Fibroblast of lung (primary cell): ENCODE results near the gene RPL11.

ENCODE experiments used
- EZH2 ChIP-seq: IDR thresholded peaks from 2 replicates; pipeline ENCODE4 v1.5.1; 2012; ENCODE audit warnings: low read length, control low read depth, mild to moderate bottlenecking; ENCODE audit errors: missing control alignments
- TF ChIP-seq, protein P1 (sequence below), 2 donors: IDR thresholded peaks in 1 of 2; conservative IDR thresholded peaks in 1 of 2; 1 replicate in 1 of 2; 2 replicates in 1 of 2; pipeline ENCODE4 v1.5.1; 2011 to 2012; ENCODE audit warnings: low read length in 2 of 2, control low read depth in 1 of 2, inconsistent platforms in 1 of 2, low read depth in 1 of 2, mild to moderate bottlenecking in 1 of 2

- TF ChIP-seq, protein P1, sequence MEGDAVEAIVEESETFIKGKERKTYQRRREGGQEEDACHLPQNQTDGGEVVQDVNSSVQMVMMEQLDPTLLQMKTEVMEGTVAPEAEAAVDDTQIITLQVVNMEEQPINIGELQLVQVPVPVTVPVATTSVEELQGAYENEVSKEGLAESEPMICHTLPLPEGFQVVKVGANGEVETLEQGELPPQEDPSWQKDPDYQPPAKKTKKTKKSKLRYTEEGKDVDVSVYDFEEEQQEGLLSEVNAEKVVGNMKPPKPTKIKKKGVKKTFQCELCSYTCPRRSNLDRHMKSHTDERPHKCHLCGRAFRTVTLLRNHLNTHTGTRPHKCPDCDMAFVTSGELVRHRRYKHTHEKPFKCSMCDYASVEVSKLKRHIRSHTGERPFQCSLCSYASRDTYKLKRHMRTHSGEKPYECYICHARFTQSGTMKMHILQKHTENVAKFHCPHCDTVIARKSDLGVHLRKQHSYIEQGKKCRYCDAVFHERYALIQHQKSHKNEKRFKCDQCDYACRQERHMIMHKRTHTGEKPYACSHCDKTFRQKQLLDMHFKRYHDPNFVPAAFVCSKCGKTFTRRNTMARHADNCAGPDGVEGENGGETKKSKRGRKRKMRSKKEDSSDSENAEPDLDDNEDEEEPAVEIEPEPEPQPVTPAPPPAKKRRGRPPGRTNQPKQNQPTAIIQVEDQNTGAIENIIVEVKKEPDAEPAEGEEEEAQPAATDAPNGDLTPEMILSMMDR (conservative IDR thresholded peaks at IDR 0.05 in 1 of 2, IDR thresholded peaks at IDR 0.05 in 1 of 2; ENCODE audit: low read depth in 1 of 2, low read length in 2 of 2) = no peak
- no peak for TF ChIP-seq EZH2
Measured at GRCh38 chr1:23670709-23671108, 20.9 kb upstream of the RPL11 start.
